ENCODE results near the gene PPT1. TPM values are rescaled to one million over a fixed set of nuclear protein-coding genes. Genes with fewer than 3 reads are reported as not detected.

The PPT1 gene
- total and polyA plus RNA-seq, 2 donors (not counting 3 experiments of a cell fraction or from before 2014, with no cell fraction given): 58.0 to 131 TPM

DNA sequence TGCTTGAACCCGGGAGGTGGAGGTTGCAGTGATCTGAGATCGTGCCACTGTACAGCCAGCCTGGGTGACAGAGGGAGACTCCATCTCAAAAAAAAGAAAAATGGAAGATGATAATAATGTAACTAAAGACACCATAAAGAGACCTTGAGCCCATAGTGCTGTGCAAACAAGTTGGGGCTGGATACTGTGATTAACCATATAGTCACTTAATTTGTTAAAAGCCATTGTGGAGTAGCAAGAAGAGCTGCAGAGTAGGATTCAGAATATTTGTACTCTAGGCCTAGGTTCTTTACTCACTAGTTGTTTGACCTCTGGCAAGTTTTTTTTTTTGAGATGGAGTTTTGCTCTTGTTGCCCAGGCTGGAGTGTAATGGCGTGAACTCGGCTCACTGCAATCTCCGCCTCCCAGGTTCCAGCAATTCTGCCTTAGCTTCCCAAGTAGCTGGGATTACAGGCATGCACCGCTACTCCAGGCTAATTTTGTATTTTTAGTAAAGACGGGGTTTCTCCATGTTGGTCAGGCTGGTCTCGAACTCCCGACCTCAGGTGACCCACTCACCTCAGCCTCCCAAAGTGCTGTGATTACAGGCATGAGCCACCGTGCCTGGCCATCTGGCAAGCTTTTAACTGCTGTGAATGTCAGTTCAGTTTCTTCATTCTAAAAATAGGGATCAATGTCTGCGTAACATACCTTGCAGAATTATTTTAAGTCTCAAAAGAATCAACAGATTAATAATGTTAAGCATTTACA, 43.7 kb downstream of the PPT1 start:
- Histone ChIP-seq H3K27me3 (ENCODE audit: control insufficient read depth in 2 of 2, insufficient read depth in 2 of 2, low read length in 2 of 2) (no peaks in the 10 kb centered on the region), H3K27ac (ENCODE audit: insufficient read depth, low read depth, low read length) (no peak overlapping the region), H3K79me2 (ENCODE audit: control insufficient read depth, insufficient read depth, low read length) (peaks cover 96% of the 10 kb centered on the region), H3K36me3 (ENCODE audit: control insufficient read depth in 2 of 2, extremely low read depth in 1 of 2, insufficient read depth in 2 of 2, low read length in 2 of 2) (peaks cover 2 to 4% of the 10 kb centered on the region in 2 experiments), H3K4me3 (replicated peaks in 1 of 3; ENCODE audit: insufficient read depth in 1 of 3, low read depth in 1 of 3, low read length in 3 of 3) (no peak overlapping the region), H3K4me2 (ENCODE audit: insufficient read depth, low read length) (no peak overlapping the region), H3K9me1 (replicated peaks; ENCODE audit: control insufficient read depth, extremely low read depth, insufficient read depth, low read length) (no peaks in the 10 kb centered on the region), H2AFZ (ENCODE audit: low read depth, low read length) (no peak overlapping the region), H3K9me3 (replicated peaks; ENCODE audit: control insufficient read depth, insufficient read depth, low read length) (no peaks in the 10 kb centered on the region), H3K4me1 (ENCODE audit: control insufficient read depth, extremely low read depth, insufficient read depth, low read length) (peaks cover 22% of the 10 kb centered on the region), H3K9ac (replicated peaks; ENCODE audit: extremely low read depth, insufficient read depth, low read length) (no peak overlapping the region), H4K20me1 (replicated peaks; ENCODE audit: control insufficient read depth, extremely low read depth, insufficient read depth, low read length) (no peaks in the 10 kb centered on the region)
- no TSS peak for BruUV-seq (replicated peaks)
- CTCF ChIA-PET: interaction anchor here (1.7 kb wide), 1 partner anchor 14 kb away, joined by 6 read pairs; no protein-coding TSS in a partner anchor
- POLR2A ChIA-PET: no interaction called here
- TF ChIP-seq, protein P1, sequence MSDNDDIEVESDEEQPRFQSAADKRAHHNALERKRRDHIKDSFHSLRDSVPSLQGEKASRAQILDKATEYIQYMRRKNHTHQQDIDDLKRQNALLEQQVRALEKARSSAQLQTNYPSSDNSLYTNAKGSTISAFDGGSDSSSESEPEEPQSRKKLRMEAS (IDR thresholded peaks at IDR 0.05; ENCODE audit: insufficient read depth, insufficient read length): no peak
- dilution Hi-C loops (cut with MboI; ENCODE audit: extremely low pct_ligation_motif_present, low sequenced_read_pairs): no loop called here
- intact Hi-C loops (cut with micrococcal nuclease): no loop called here
- FAIRE-seq: no peak
- DNase-seq (ENCODE audit: low read depth, low spot score): no peak

DNA sequence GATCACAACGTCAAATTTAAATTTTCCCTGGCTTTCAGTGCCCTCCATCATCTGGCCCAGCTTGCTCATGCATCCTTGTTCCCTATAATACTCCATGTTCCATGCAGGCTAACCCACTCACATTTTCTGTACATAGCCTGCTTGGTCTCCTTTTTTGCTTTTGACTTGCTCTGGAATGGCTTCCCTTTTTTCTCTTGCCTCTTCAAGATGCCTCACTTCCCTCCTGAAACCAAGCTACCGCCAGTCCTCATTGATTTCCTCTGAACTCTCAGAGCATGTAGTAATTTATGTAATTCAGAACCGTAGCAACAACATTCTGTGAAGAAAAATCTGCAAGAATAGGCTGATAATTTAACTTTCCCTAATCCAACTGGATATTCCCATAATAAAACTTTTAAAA, 46.2 kb downstream of the PPT1 start:
- Histone ChIP-seq H3K4me1 (ENCODE audit: control insufficient read depth, extremely low read depth, insufficient read depth, low read length) (peaks cover under 1% of the 10 kb centered on the region), H2AFZ (ENCODE audit: low read depth, low read length) (no peak overlapping the region), H3K79me2 (ENCODE audit: control insufficient read depth, insufficient read depth, low read length) (peaks cover 95% of the 10 kb centered on the region), H3K9me3 (replicated peaks; ENCODE audit: control insufficient read depth, insufficient read depth, low read length) (no peaks in the 10 kb centered on the region), H3K36me3 (ENCODE audit: control insufficient read depth in 2 of 2, extremely low read depth in 1 of 2, insufficient read depth in 2 of 2, low read length in 2 of 2) (peaks cover 2 to 3% of the 10 kb centered on the region in 2 experiments), H3K27me3 (ENCODE audit: control insufficient read depth in 2 of 2, insufficient read depth in 2 of 2, low read length in 2 of 2) (no peaks in the 10 kb centered on the region), H3K27ac (ENCODE audit: insufficient read depth, low read depth, low read length) (no peak overlapping the region), H3K9ac (replicated peaks; ENCODE audit: extremely low read depth, insufficient read depth, low read length) (no peak overlapping the region), H3K4me2 (ENCODE audit: insufficient read depth, low read length) (no peak overlapping the region), H3K4me3 (replicated peaks in 1 of 3; ENCODE audit: insufficient read depth in 1 of 3, low read depth in 1 of 3, low read length in 3 of 3) (no peak overlapping the region), H4K20me1 (replicated peaks; ENCODE audit: control insufficient read depth, extremely low read depth, insufficient read depth, low read length) (no peaks in the 10 kb centered on the region), H3K9me1 (replicated peaks; ENCODE audit: control insufficient read depth, extremely low read depth, insufficient read depth, low read length) (no peaks in the 10 kb centered on the region)
- no peak for TF ChIP-seq FOS (IDR thresholded peaks at IDR 0.05; ENCODE audit: borderline replicate concordance, insufficient read depth, low read length)
- TF ChIP-seq, protein P1 (IDR thresholded peaks at IDR 0.05; ENCODE audit: insufficient read depth, insufficient read length): no peak
- TF ChIP-seq, protein P2, sequence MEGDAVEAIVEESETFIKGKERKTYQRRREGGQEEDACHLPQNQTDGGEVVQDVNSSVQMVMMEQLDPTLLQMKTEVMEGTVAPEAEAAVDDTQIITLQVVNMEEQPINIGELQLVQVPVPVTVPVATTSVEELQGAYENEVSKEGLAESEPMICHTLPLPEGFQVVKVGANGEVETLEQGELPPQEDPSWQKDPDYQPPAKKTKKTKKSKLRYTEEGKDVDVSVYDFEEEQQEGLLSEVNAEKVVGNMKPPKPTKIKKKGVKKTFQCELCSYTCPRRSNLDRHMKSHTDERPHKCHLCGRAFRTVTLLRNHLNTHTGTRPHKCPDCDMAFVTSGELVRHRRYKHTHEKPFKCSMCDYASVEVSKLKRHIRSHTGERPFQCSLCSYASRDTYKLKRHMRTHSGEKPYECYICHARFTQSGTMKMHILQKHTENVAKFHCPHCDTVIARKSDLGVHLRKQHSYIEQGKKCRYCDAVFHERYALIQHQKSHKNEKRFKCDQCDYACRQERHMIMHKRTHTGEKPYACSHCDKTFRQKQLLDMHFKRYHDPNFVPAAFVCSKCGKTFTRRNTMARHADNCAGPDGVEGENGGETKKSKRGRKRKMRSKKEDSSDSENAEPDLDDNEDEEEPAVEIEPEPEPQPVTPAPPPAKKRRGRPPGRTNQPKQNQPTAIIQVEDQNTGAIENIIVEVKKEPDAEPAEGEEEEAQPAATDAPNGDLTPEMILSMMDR (IDR thresholded peaks at IDR 0.05; ENCODE audit: extremely low read depth in 1 of 2, insufficient read depth in 1 of 2, low read depth in 1 of 2, low read length in 2 of 2): no peak
- CTCF ChIA-PET: interaction anchor here (1.6 kb wide), 1 partner anchor 131 kb away, joined by 4 read pairs; no protein-coding TSS in a partner anchor
- FAIRE-seq (no peak), DNase-seq (ENCODE audit: low read depth, low spot score) (no peak)
- POLR2A ChIA-PET: interaction anchor here (0.6 kb wide), 1 partner anchor 49 kb away, joined by 12 read pairs; no protein-coding TSS in a partner anchor
- no TSS peak for BruUV-seq (replicated peaks)
- dilution Hi-C loops (cut with MboI; ENCODE audit: extremely low pct_ligation_motif_present, low sequenced_read_pairs): no loop called here
- intact Hi-C loops (cut with micrococcal nuclease): no loop called here

Measured in endothelial cell of umbilical vein (primary cell).